ENCODE results near the gene DAPP1.

DNA sequence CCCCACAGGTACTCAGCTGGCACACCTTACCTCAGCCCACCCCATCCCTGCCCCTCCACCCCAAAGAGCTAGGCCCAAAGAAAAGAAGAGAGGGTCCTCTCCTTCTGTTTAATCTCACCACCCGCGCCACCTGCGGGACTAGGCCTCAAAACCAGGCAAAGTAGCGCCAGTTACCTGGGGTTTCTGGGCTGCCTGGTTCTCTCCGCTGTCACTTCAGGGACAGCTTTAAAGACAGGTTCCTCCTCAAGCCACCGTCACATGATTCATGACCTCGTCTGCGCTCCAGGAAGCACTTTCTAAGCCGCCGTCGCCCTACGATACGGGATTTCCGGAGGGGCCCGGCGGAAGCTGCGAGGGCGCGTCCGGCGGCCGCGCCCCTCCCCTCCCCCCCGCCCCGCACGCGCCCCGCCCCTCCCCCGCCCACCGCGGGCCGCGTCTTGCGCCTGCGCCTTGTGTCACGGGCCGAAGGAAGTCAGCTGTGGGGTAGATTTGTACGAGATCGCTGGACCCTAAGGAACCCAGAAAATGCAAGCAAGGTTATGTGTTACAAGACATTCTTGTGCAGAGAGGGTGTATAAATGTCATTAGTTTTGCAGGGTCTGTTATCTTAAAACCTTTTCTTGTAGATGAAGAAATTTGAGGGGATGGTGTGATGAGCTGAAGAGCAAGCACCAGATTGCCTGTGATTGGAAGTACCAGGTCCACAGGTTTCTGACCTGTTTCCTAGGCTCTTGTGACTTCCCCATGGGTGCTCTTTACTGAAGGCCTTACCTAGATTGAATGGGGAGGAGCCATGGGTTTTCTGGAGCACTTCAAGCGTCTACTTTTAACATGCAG, 77.8 kb downstream of the DAPP1 start, which contains the start of gene LAMTOR3:
- TF ChIP-seq, protein P1, sequence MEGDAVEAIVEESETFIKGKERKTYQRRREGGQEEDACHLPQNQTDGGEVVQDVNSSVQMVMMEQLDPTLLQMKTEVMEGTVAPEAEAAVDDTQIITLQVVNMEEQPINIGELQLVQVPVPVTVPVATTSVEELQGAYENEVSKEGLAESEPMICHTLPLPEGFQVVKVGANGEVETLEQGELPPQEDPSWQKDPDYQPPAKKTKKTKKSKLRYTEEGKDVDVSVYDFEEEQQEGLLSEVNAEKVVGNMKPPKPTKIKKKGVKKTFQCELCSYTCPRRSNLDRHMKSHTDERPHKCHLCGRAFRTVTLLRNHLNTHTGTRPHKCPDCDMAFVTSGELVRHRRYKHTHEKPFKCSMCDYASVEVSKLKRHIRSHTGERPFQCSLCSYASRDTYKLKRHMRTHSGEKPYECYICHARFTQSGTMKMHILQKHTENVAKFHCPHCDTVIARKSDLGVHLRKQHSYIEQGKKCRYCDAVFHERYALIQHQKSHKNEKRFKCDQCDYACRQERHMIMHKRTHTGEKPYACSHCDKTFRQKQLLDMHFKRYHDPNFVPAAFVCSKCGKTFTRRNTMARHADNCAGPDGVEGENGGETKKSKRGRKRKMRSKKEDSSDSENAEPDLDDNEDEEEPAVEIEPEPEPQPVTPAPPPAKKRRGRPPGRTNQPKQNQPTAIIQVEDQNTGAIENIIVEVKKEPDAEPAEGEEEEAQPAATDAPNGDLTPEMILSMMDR (conservative IDR thresholded peaks at IDR 0.05; ENCODE audit: low read depth, low read length), result no peak
- no peak for TF ChIP-seq EZH2 (IDR thresholded peaks at IDR 0.05; ENCODE audit: borderline replicate concordance, low read depth, low read length, poor library complexity, severe bottlenecking)
